Testis (tissue), 3 donors: ENCODE measurements around the gene TDRD9. TPM values are rescaled to one million over a fixed set of nuclear protein-coding genes. Genes with fewer than 3 reads are reported as not detected.

Experiments
- DNase-seq: peaks from one replicate; pipeline ENCODE4 v3.0.0-alpha.2; 2019
- H3K27ac ChIP-seq, 2 donors: fragments of 200-600 bp; sonication (generic); one replicate each; pipeline ENCODE4 v1.5.1; 2019
- H3K27me3 ChIP-seq: fragments of 200-600 bp; sonication (generic); one replicate; pipeline ENCODE4 v1.5.1; 2019
- H3K36me3 ChIP-seq: fragments of 200-600 bp; sonication (generic); one replicate; pipeline ENCODE4 v1.5.1; 2017; ENCODE audit warnings: low read depth; ENCODE audit errors: missing control alignments
- H3K4me1 ChIP-seq: fragments of 200-600 bp; sonication (generic); one replicate; pipeline ENCODE4 v1.5.1; 2019
- H3K4me3 ChIP-seq, 2 donors: fragments of 200-600 bp; sonication (generic); one replicate each; pipeline ENCODE4 v1.5.1; 2017 to 2019
- H3K9me3 ChIP-seq: fragments of 200-600 bp; sonication (generic); one replicate; pipeline ENCODE4 v1.5.1; 2017
- CTCF ChIP-seq, 3 experiments: fragments of 450-650 bp in 2 of 3; fragments of 200-600 bp in 1 of 3; sonication (generic) in 1 of 3; IDR thresholded peaks; one replicate each; pipeline ENCODE4 v1.5.1; 2016 to 2019; ENCODE audit warnings: antibody characterized with exemption in 3 of 3, mild to moderate bottlenecking in 2 of 3, moderate library complexity in 1 of 3
- POLR2A ChIP-seq: fragments of 450-650 bp; IDR thresholded peaks from one replicate; pipeline ENCODE4 v1.6.1; 2017; ENCODE audit warnings: antibody characterized with exemption, mild to moderate bottlenecking, moderate library complexity
- WGBS, 2 donors: methylation state at CpG; one replicate each; pipeline ENCODE4 v1.1.5; 2018; 5-methylcytosine and 5-hydroxymethylcytosine counted together
- intact Hi-C: fragments of 100-400 bp; cut with DNase I; formaldehyde crosslinking; loops from one replicate; pipeline ENCODE4 v1.15.1; 2023; ENCODE audit warnings: low total_unique reads
- polyA plus RNA-seq: library from polyadenylated mRNA; stranded (reverse); fragments of 350-450 nt; fragmentation: Illumina TruSeq; extraction: RNeasy Lipid Tissue Mini Kit (QIAGEN cat#74804); gene quantifications from one replicate; pipeline ENCODE4 v1.2.3, GENCODE V29; 2014; ENCODE audit warnings: low read depth, low replicate concordance; ENCODE audit not compliant: insufficient read depth
- total RNA-seq, 2 donors: library from RNA; depleted of rRNA; stranded (reverse); fragments of >200 nt; gene quantifications; one replicate each; pipeline ENCODE4 v1.2.3, GENCODE V29; 2016

TDRD9 gene
- total and polyA plus RNA-seq, 3 donors from 2014 or later, result 41.8 to 72.8 (median 68.5) TPM

- H3K4me3 ChIP-seq, result no peak overlapping the region
- H3K36me3 ChIP-seq, result no peaks in the 10 kb centered on the region
- TF ChIP-seq CTCF (IDR thresholded peaks at IDR 0.05) (no peak), POLR2A (no peak)
- WGBS, 2 donors, result 85 to 97% methylated on average over 2 to 9 of the region's 9 CpGs
- H3K4me1 ChIP-seq, result peaks cover 30% of the 10 kb centered on the region
- DNase-seq, result no peak
- H3K27ac ChIP-seq, result no peak overlapping the region
- no peaks in the 10 kb centered on the region for H3K9me3 ChIP-seq
- H3K27me3 ChIP-seq, result no peaks in the 10 kb centered on the region
- intact Hi-C loops, result no loop called here
These were observed 43.4 kb upstream of the TDRD9 start for GRCh38 chr14:103884854-103885253.

GRCh38 chr14:103885509-103885932 is 42.7 kb upstream of the TDRD9 start:
- TF ChIP-seq CTCF (IDR thresholded peaks at IDR 0.05) (no peak), POLR2A (no peak)
- H3K4me3 ChIP-seq, result no peak overlapping the region
- no peaks in the 10 kb centered on the region for H3K36me3 ChIP-seq
- no peak for DNase-seq
- no peak overlapping the region for H3K27ac ChIP-seq
- intact Hi-C loops, result no loop called here
- H3K4me1 ChIP-seq, result peaks cover 23% of the 10 kb centered on the region
- WGBS, 2 donors, result 40 to 84% methylated on average over 3 to 12 of the region's 14 CpGs
- no peaks in the 10 kb centered on the region for H3K27me3 ChIP-seq
- no peaks in the 10 kb centered on the region for H3K9me3 ChIP-seq

- intact Hi-C loops, result no loop called here
- TF ChIP-seq CTCF (IDR thresholded peaks at IDR 0.05) (no peak), POLR2A (no peak)
These were observed 41.7 kb upstream of the TDRD9 start for GRCh38 chr14:103886304-103887169.

GRCh38 chr14:103887170-103887501 is 41.1 kb upstream of the TDRD9 start:
- intact Hi-C loops, result no loop called here
- H3K4me3 ChIP-seq, result no peak overlapping the region
- peaks cover 7% of the 10 kb centered on the region for H3K4me1 ChIP-seq
- DNase-seq, result no peak
- TF ChIP-seq POLR2A (no peak), CTCF (IDR thresholded peaks at IDR 0.05) (no peak)
- 86 to 96% methylated on average over 6 of the region's 6 CpGs for WGBS, 2 donors
- H3K9me3 ChIP-seq, result no peaks in the 10 kb centered on the region
- H3K27ac ChIP-seq, result no peak overlapping the region
- no peaks in the 10 kb centered on the region for H3K36me3 ChIP-seq
- H3K27me3 ChIP-seq, result no peaks in the 10 kb centered on the region

More at GRCh38 chr14:103886304-103887169, 41.7 kb upstream of the TDRD9 start:
- Histone ChIP-seq H3K27ac (no peak overlapping the region), H3K4me1 (peaks cover 13% of the 10 kb centered on the region), H3K9me3 (no peaks in the 10 kb centered on the region), H3K27me3 (no peaks in the 10 kb centered on the region), H3K4me3 (no peak overlapping the region), H3K36me3 (no peaks in the 10 kb centered on the region)
- DNase-seq, result peak; percentile 34
- 53 to 68% methylated on average over 18 to 27 of the region's 27 CpGs for WGBS, 2 donors
